Right lobe of liver (tissue), 4 donors: ENCODE measurements around the gene TTC12.

Experiments
- POLR2A ChIP-seq: fragments of 450-650 bp; IDR thresholded peaks from one replicate; pipeline ENCODE4 v1.6.1; 2017; ENCODE audit warnings: antibody characterized with exemption, mild to moderate bottlenecking
- TF ChIP-seq, protein P1 (sequence below), 4 donors: fragments of 200-600 bp in 3 of 4; fragments of 450-650 bp in 1 of 4; IDR thresholded peaks; one replicate each; pipeline versions ENCODE4 v1.5.1 to v1.8.0; 2016 to 2022; ENCODE audit warnings: antibody characterized with exemption in 4 of 4, mild to moderate bottlenecking in 2 of 4
- donor health status: DM: no; HTN: no; CAD: no.
- donor health status: DM: no; HTN: no; CAD: no.
- donor health status: DM: no; HTN: yes; CAD: no.

DNA sequence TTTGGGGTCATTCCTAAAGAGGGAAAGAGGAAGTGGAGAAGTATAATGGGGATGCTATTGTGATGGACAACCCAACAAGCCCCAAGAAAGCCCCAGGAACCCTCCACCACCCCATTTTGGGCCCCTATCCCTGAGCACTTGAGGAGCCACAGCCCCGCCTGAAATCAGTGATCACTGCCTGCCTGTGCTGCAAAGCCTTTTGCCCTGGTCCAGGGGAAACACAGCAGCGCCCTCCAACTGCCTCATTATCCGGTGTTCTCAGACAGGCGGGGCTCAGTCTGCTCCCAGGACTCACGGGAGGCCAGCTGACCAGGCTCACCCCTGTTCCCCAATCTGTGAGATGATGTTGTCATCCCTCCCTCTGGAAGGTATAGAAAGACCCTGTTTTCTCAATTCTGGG lies 44.7 kb upstream of the TTC12 start:
- TF ChIP-seq, protein P1, sequence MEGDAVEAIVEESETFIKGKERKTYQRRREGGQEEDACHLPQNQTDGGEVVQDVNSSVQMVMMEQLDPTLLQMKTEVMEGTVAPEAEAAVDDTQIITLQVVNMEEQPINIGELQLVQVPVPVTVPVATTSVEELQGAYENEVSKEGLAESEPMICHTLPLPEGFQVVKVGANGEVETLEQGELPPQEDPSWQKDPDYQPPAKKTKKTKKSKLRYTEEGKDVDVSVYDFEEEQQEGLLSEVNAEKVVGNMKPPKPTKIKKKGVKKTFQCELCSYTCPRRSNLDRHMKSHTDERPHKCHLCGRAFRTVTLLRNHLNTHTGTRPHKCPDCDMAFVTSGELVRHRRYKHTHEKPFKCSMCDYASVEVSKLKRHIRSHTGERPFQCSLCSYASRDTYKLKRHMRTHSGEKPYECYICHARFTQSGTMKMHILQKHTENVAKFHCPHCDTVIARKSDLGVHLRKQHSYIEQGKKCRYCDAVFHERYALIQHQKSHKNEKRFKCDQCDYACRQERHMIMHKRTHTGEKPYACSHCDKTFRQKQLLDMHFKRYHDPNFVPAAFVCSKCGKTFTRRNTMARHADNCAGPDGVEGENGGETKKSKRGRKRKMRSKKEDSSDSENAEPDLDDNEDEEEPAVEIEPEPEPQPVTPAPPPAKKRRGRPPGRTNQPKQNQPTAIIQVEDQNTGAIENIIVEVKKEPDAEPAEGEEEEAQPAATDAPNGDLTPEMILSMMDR (IDR thresholded peaks at IDR 0.05): no peak
- no peak for TF ChIP-seq POLR2A
